Lung (tissue), 12 donors: ENCODE measurements around the gene PGAM2. TPM values are rescaled to one million over a fixed set of nuclear protein-coding genes. Genes with fewer than 3 reads are reported as not detected.
A peak's percentile ranks its signal among the peaks of the same experiment; 100 is the strongest.

Experiments used
- ATAC-seq: fragments of 200-7000 bp; cut with Tn5 transposase; one replicate; pipeline ENCODE4 v1.9.1; 2020; ENCODE audit warnings: moderate number of reproducible peaks; ENCODE audit not compliant: insufficient read depth, low FRiP score
- DNase-seq, 3 donors: peaks; one replicate each; pipeline ENCODE4 v3.0.0-alpha.2; 2013 to 2017
- H3K27ac ChIP-seq, 2 donors: one replicate each; pipeline ENCODE4 v1.5.1; 2013; ENCODE audit warnings: mild to moderate bottlenecking in 2 of 2, moderate library complexity in 2 of 2, control low read depth in 1 of 2, inconsistent platforms in 1 of 2, low read depth in 1 of 2, low read length in 1 of 2
- H3K27me3 ChIP-seq, 3 donors: one replicate each; pipeline ENCODE4 v1.5.1; 2013; ENCODE audit warnings: low read length in 2 of 3; ENCODE audit not compliant: control insufficient read depth in 3 of 3, insufficient read depth in 3 of 3
- H3K36me3 ChIP-seq, 4 donors: one replicate each; pipeline ENCODE4 v1.5.1; 2013; ENCODE audit warnings: low read length in 4 of 4, mild to moderate bottlenecking in 1 of 4, moderate library complexity in 1 of 4; ENCODE audit not compliant: control insufficient read depth in 4 of 4, insufficient read depth in 4 of 4
- H3K4me1 ChIP-seq, 5 donors: one replicate each; pipeline ENCODE4 v1.5.1; 2013; ENCODE audit warnings: low read length in 5 of 5, mild to moderate bottlenecking in 2 of 5, moderate library complexity in 1 of 5; ENCODE audit not compliant: control insufficient read depth in 5 of 5, insufficient read depth in 5 of 5
- H3K4me3 ChIP-seq: one replicate; pipeline ENCODE4 v1.5.1; 2013; ENCODE audit warnings: mild to moderate bottlenecking, control low read depth, moderate library complexity
- H3K9ac ChIP-seq, 2 donors: one replicate each; pipeline ENCODE4 v1.5.1; 2013; ENCODE audit warnings: low read length in 2 of 2, control low read depth in 1 of 2; ENCODE audit not compliant: insufficient read depth in 1 of 2
- H3K9me3 ChIP-seq, 4 donors: one replicate each; pipeline ENCODE4 v1.5.1; 2013; ENCODE audit warnings: low read length in 3 of 4, mild to moderate bottlenecking in 1 of 4, moderate library complexity in 1 of 4; ENCODE audit not compliant: control insufficient read depth in 4 of 4, insufficient read depth in 3 of 4
- CTCF ChIP-seq: IDR thresholded peaks from 2 replicates; pipeline ENCODE4 v1.5.1; 2012; ENCODE audit warnings: mild to moderate bottlenecking; ENCODE audit errors: control extremely low read depth, extremely low read depth
- WGBS, 2 donors: extraction: QIAGEN DNeasy Blood & Tissue Kit; methylation state at CpG; one replicate each; pipeline ENCODE4 v1.1.7; 2013; 5-methylcytosine and 5-hydroxymethylcytosine counted together
- polyA plus RNA-seq, 2 donors: library from polyadenylated mRNA; stranded (reverse); fragments of 200-250 nt; gene quantifications; one replicate each; pipeline ENCODE4 v1.2.1, GENCODE V29; 2013
- total RNA-seq, 2 donors: library from RNA; depleted of rRNA in 1 of 2; stranded (reverse); fragments of >200 nt in 1 of 2; gene quantifications; one replicate each; pipeline ENCODE4 v1.2.1, GENCODE V29; 2014 to 2021
- donor health status: control.
- donor health status: control.
- donor health status: Bipolar disorder and iron deficiency.
- donor health status: healthy.
- donor health status: DM: yes; HTN: yes; CAD: no.

Gene PGAM2
- total and polyA plus RNA-seq, 4 donors, result 0.63 to 0.85 (median 0.83) TPM; not detected in 1

DNA sequence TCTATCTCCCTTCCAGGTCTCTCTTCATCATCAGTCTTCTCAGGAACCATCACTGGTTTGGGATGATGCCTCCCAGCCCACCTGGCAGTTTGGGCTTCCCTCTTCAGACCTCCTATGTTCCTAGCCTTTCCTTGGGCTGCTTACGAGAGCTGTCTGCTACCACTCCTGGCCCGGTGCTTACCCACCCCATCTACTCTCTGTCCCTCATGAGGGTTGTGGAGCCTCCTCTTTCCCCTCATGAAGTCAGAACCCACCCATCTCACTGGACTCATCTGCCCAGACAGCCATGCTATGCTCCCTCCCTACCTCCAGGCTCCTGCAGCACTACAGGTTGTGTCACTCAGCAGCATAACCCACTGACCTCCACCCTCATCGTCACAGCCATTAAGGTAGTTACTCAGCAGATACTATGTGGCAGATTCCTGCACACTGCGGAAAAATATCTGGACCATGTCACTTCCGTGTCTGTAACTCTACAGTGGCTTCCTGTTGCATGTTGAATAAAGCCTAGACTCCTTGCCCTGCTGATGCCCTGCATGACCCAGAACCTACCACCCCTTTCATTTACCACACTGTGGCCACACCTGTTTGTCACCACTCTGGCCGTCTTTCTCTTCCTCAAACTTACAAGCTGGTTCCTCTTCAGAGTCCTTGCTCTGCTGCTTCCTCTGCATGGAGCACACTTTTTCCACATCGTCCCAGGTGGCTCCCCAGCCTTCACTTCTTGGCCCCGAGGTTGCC, 18.9 kb downstream of the PGAM2 start:
- no peak overlapping the region for H3K9ac ChIP-seq
- no peak for ATAC-seq
- peaks cover 0 to 18% (median 11%) of the 10 kb centered on the region in 5 donors for H3K4me1 ChIP-seq
- WGBS, 2 donors, result 35 to 66% methylated on average over 8 of the region's 8 CpGs
- H3K9me3 ChIP-seq, result no peaks in the 10 kb centered on the region
- peak overlapping the region in 1 of 2 donors; percentile 37 for H3K27ac ChIP-seq
- H3K27me3 ChIP-seq, result peaks cover 0 to 4% (median 0%) of the 10 kb centered on the region in 3 donors
- no peak for TF ChIP-seq CTCF
- DNase-seq, result no peak
- peaks cover 3 to 24% (median 11%) of the 10 kb centered on the region in 4 donors for H3K36me3 ChIP-seq
- no peak overlapping the region for H3K4me3 ChIP-seq

GRCh38 chr7:44045226-44046014, 19.9 kb downstream of the PGAM2 start:
- TF ChIP-seq CTCF, result no peak
- WGBS, 2 donors, result 21% methylated on average over 14 to 15 of the region's 15 CpGs
- H3K36me3 ChIP-seq, result peaks cover 0 to 14% (median 10%) of the 10 kb centered on the region in 4 donors
- H3K4me3 ChIP-seq, result peak overlapping the region; percentile 98
- H3K27me3 ChIP-seq, result peaks cover 0 to 4% (median 0%) of the 10 kb centered on the region in 3 donors
- H3K9ac ChIP-seq, result peak overlapping the region; percentile 14 to 63
- peak overlapping the region; percentile 79 to 99 for H3K27ac ChIP-seq
- ATAC-seq, result no peak
- DNase-seq, result peak in 1 of 3 donors; percentile 35
- H3K9me3 ChIP-seq, result no peaks in the 10 kb centered on the region
- peaks cover 0 to 21% (median 11%) of the 10 kb centered on the region in 5 donors for H3K4me1 ChIP-seq

- Histone ChIP-seq H3K27me3 (peaks cover 0 to 4% (median 0%) of the 10 kb centered on the region in 3 donors), H3K27ac (peak within 1 kb of the TSS; percentile 79 to 99), H3K9me3 (no peaks in the 10 kb centered on the region), H3K9ac (peak within 1 kb of the TSS; percentile 63 to 71), H3K4me3 (peak within 1 kb of the TSS; percentile 98), H3K36me3 (peaks cover 0 to 6% (median 3%) of the 10 kb centered on the region in 4 donors), H3K4me1 (peaks cover 0 to 18% (median 11%) of the 10 kb centered on the region in 5 donors)
- WGBS, 2 donors, result 0% methylated on average over 69 to 74 of the region's 74 CpGs
- peak; percentile 90 to 94 (median 92) for DNase-seq
- ATAC-seq, result peak; percentile 90
- no peak for TF ChIP-seq CTCF
Measured at GRCh38 chr7:44044315-44045225, 20.8 kb downstream of the PGAM2 start, which contains the start of gene DBNL. Gene DBNL (plus strand): TSS chr7:44044702. CDS start chr7:44044738, 36 bp downstream.
